ENCODE results near the gene SDC1.

The SDC1 gene

DNA sequence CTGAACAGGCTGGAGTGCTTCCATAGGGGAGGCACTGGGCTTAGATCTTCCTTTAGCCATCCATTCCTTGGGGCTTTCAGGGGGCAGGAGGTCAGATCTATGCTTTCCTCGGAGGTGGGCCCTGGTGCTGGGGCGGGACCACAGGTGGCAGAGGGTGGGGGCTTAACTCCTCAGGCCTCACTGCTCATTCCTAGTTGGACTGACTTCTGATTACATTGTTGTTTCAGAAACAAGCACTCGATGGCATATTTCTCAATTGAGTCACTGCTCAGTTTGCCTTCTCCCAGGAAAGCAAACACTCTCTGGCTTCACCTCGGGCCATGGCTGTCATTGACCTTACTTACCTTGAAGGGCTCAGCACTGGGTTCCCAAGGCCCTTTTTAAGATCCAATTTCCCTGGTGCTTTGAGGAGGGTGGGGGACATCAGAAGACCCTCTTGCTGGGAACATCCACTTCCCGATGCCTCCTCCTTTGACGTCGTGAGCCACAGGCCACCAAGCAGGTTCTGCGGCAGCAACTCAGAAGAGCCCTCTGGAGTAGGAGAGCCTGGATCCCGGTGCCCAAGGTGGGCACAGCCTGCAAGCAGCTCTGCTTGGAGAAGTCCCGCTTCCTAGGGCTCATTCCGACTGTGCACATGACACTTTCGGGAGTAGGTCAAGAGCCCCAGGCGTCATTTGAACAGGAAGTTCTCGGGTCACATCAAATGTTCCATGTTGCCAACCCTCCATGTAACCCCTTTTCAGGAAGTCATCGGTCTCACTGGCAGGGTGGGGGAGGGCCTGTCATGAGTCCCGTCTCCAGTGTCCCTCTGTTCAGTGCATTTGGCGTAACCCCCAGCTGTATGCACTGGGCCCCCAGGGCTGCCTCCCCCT lies 40.6 kb downstream of the SDC1 start:
- H3K27ac ChIP-seq: no peak overlapping the region
- TF ChIP-seq, protein P1, sequence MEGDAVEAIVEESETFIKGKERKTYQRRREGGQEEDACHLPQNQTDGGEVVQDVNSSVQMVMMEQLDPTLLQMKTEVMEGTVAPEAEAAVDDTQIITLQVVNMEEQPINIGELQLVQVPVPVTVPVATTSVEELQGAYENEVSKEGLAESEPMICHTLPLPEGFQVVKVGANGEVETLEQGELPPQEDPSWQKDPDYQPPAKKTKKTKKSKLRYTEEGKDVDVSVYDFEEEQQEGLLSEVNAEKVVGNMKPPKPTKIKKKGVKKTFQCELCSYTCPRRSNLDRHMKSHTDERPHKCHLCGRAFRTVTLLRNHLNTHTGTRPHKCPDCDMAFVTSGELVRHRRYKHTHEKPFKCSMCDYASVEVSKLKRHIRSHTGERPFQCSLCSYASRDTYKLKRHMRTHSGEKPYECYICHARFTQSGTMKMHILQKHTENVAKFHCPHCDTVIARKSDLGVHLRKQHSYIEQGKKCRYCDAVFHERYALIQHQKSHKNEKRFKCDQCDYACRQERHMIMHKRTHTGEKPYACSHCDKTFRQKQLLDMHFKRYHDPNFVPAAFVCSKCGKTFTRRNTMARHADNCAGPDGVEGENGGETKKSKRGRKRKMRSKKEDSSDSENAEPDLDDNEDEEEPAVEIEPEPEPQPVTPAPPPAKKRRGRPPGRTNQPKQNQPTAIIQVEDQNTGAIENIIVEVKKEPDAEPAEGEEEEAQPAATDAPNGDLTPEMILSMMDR (conservative IDR thresholded peaks at IDR 0.05): no peak
- no peak for TF ChIP-seq ZFX (IDR thresholded peaks at IDR 0.05)

DNA sequence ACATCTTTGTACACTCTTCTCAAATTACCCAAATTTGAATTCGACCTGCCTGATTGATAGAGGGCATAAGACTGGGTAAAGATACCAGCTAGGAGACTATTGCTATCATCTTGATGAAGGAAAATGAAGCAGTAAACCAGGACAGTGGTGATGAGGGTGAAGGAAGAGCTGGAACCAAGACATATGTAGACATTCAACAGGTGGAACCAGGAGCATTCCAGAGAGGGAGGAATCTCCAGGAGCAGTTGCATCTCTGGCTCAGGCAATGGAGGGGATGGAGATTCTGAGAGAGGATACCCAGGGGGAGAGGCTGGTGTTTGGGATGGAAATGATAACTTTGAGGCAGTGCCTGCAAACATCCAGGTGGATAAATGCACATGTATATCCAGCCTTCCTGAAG lies 41.6 kb downstream of the SDC1 start:
- no peak overlapping the region for H3K27ac ChIP-seq

DNA sequence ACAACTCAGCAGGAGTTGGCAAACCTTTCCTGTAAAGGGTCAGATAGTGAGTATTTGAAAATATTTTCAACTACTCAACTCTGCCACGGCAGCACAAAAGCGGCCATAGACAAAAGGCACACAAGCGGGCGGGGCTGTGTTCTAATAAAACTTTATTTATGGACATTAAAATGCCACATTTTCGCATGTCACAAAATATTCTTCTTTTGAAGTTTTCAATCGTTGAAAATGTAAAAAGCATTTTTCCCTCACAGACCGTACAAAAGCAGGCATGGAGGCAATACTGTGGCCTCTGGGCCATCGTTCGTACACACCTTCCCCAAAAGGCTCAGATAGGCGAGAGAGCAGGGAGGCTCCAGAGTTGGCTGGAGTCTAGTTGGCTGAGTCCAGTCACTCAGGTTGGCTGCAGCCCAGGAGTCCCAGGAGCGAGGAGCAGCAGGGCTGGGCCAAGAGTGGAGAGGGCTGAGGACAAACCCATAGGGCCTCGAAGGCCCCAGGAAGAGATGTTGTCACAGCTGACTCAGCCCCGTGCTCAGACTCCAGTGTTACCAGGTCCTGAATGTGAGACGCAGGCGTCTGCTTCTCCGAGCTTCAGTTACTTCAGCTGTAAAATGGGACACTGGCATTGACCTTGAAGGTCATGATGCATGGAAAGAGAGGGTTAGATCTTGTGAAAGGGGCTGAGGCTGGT lies 42.5 kb downstream of the SDC1 start:
- no peak for TF ChIP-seq ZFX (IDR thresholded peaks at IDR 0.05)
- TF ChIP-seq, protein P1 (conservative IDR thresholded peaks at IDR 0.05): no peak
- peak overlapping the region; percentile 14 for H3K27ac ChIP-seq

More for the DNA sequence above, 41.6 kb downstream of the SDC1 start:
- TF ChIP-seq, protein P1 (conservative IDR thresholded peaks at IDR 0.05): no peak
- no peak for TF ChIP-seq ZFX (IDR thresholded peaks at IDR 0.05)

DNA sequence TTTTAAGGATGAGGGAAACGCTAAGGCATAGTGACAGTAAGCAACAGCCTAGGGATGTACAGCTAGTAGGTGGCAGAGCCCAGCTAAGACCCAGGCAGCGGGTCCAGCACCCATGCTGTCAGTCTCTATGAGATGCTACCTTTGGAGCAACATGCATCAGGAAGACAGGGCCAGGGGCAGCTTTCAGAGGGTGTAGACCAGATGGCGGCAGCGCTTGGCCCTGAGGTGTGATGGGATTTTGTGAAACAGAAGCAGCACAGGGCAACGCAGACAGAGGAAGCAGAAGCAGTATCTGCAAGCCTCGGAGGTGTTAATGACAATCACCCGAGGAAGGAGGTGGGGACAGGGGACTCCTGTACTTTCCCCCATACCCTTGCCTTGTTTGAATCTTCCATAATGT lies 43.2 kb downstream of the SDC1 start:
- H3K27ac ChIP-seq: no peak overlapping the region
- no peak for TF ChIP-seq ZFX (IDR thresholded peaks at IDR 0.05)
- TF ChIP-seq, protein P1 (conservative IDR thresholded peaks at IDR 0.05): no peak

DNA sequence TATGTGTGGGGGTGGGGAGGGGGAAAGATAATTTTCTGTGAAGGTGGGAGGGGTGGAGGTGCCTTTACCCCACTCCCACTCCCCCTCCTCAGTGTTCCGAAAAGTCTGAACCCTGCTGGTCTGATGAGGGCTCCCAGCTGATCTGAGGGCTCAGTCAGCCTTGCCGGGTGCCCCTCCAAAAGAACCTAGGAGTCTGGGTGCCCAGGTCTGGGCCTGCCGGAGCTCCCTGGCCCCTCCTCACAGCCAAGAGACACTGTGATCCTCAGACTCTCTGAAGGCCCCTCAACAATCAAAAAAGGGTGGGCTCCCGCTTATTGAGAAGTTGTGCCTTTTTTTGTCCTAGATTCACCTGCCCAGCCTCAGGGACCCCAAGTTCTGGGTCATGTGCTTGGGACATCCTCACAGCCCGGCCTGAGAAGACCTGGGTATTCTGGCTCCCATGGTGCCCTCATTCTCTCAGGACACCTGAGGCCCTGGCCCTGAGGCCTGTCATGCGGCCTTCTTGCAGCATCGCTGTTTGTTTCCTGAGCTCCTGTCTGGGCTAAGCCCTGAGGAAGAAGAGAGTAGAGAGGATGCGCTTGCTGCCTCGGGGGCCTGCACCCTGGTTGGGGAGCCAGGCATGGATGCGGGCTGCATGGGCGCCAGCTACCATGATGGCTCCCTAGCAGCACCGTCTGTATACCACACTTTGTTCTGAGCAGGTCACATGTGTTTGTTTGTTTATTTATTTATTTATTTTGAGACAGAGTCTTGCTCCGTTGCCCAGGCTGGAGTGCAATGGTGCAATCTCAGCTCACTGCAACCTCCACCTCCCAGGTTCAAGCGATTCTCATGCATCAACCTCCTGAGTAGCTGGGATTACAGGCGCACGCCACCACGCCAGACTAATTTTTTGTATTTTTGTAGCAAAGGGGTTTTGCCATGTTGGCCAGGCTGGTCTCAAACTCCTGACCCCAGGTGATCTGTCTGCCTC lies 44.0 kb downstream of the SDC1 start:
- TF ChIP-seq ZFX (IDR thresholded peaks at IDR 0.05): no peak
- TF ChIP-seq, protein P1 (conservative IDR thresholded peaks at IDR 0.05): no peak
- no peak overlapping the region; the same call in 1 of the 2 replicates for H3K27ac ChIP-seq

DNA sequence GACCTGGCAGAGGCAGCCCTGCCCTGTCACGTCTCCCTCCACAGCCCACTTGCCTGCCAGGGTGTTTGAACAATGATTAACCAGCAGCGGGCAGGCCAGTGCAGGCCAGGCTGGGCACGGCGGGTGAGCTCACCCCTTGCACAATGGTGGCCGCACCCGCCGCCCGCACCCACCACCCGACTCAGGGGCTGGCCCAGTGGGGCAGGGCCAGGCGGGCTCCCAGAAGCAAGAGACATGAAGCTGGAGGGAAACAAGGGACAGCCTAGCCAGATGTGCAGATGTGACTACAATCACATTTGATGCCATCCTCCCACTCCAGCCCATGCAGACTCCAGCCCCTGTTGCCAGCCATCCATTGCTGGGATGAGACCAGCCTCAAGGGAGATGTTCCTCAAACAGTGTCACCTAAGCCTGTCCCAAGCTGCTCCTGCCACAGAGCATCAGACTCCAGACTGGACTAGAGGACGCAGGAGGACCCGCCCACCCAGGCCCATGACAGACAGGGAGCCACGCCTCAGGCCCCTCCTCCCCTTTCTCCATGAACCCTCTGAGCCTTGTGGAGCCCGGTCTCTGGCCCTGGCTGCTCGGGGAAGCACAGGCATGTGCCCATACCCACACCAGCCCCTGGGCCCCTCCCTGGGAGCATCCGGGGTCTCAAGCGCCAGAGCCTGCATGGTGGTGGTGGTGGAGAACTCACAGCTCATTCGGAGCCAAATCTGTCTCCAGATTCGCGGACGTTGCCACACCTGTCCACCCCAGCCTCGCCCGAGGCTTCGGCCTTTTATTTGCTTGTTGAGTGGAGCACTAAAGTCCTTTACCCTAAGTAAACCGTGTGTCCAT lies 45.0 kb downstream of the SDC1 start:
- no peak for TF ChIP-seq ZFX (IDR thresholded peaks at IDR 0.05)
- TF ChIP-seq, protein P1 (conservative IDR thresholded peaks at IDR 0.05): no peak
- no peak overlapping the region; the same call in 1 of the 2 replicates for H3K27ac ChIP-seq

All from C4-2B (cell line).